CD4-positive, alpha-beta T cell treated with Interleukin-4 for 1 hour (primary cell): Measurements from ENCODE around the gene PEX14.

Experiments used
- DNase-seq, 2 donors: peaks; one replicate each; pipeline ENCODE4 v3.0.0-alpha.2; 2020 to 2022

The PEX14 gene

DNA sequence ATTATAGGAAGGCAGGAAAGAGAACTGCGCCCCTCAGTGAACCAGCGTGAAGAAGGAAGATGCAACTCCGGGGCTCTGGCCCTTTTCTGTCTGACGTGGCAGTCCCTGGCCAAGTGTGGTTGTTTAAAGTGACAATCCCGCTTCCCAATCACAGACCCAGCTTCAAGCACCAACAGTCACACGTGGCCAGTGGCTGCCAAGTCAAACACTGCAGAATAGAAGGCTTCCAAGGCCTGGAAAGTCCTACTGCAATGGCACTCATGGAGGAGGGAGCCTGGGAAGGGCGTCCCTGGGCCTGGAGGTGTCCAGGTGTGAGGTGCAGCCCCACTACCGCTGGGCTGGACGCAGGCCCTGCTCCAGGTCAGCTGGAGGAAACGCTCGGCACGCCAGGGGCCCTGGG lies 177.9 kb downstream of the PEX14 start:
- no peak for DNase-seq

DNA sequence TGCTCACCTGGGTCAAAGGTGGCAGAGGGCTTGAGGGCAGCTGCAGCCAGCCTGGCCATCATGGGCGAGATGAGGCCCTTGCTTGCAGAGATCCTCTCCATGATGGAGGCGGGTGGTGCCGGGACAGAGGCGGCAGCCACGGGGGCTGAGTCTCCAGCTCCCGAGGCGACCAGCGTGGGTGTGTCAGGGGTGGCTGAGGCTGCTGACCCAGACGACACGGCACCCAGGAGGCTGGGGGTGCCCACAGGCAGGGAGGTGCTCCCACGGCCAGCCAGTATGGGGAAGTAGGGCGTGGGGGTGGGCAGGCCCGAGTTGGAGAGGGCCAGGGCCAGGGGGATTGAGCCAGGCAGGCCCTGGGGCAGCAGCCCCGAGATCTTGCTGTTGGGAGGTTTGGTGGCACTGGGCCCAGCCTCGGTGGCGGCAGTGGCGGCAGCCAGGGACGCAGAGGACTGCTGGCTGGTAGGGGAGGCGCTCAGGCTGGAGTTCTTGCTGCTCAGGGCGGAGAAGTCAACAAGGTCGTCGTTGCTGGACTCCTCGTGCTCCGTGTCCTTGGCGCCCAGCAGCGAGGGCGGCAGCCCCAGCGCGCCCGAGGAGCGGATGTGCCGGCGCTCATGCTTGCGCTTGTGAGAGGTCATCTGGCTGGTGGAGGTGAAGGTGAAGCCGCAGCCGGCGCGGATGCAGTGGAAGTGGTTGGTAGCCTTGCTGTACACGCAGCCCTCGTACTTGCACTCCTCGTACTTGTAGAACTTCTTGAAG lies 178.8 kb downstream of the PEX14 start:
- DNase-seq: no peak

DNA sequence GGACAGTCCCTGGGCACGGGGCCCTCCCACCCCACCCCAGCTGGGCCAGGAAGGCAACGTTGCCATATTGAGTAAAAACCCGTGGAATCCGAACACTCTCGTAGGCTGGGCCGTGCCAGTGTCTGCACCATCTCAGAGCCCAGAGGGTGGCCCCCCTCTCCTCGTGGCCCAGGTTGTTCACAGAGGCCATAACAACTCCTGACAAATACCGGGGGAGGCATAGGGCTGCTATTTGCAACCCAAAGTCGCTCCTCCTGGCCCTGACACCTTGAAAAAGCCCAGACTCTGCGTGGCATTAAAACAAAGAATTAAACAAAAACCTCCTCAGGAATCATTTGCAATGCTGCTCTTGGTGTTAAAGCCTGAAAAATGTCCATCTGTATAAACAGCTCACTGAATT lies 180.3 kb downstream of the PEX14 start:
- DNase-seq: no peak

DNA sequence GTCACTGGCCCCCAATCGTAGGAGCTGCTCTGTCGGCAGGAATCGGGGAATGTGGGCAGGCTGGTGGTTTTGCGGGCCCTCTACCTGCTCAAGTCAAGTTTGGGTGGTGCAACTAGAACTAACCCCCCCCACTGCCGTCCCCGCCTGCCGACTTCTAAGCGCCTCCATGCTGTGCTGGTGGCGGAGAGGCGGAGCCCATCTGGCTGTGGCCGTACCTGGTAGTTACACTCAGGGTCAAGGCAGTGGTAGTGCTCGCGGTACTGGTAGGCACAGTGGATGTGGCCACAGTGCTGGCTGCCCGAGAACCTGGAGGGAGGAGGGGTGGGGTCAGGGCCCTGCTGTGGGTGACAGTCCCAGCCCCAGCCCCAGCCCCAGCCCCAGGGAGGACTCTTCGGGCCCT lies 181.7 kb downstream of the PEX14 start:
- DNase-seq: no peak

DNA sequence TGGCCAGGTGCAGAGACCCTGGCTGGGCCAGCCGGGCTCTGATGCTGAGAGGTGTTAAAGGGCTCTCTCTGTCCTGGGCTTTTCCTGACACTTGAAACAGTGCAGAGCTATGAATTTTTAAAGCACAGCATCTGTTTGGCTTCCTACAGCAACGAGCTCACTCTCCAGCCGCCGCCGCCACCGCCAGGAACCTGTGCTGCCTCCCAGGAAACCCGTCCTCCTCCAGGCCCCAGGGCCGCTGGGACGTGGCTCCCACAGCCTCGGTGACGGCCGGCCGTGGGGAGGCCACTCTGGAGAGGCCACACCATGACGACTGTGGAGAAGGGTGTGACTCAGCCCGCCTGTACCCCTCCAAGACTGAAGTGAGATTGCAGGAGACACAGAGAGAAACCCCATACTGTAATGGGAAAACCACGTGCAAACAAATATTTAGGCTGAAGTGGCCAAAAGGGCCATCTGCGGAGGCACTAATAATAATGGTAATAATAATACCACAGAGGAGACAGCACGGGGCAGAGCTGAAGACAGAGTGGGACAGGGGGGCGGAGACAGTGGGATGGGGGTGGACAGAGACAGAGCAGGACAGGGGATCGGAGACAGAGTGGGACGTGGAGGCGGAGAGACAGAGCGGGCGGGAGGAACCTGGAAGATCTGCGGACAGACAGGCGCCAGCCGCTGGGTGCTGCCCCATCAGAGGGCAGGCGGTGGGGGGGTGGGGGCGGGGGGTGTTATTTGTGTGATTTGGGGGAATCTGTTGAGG lies 182.5 kb downstream of the PEX14 start:
- DNase-seq: no peak

DNA sequence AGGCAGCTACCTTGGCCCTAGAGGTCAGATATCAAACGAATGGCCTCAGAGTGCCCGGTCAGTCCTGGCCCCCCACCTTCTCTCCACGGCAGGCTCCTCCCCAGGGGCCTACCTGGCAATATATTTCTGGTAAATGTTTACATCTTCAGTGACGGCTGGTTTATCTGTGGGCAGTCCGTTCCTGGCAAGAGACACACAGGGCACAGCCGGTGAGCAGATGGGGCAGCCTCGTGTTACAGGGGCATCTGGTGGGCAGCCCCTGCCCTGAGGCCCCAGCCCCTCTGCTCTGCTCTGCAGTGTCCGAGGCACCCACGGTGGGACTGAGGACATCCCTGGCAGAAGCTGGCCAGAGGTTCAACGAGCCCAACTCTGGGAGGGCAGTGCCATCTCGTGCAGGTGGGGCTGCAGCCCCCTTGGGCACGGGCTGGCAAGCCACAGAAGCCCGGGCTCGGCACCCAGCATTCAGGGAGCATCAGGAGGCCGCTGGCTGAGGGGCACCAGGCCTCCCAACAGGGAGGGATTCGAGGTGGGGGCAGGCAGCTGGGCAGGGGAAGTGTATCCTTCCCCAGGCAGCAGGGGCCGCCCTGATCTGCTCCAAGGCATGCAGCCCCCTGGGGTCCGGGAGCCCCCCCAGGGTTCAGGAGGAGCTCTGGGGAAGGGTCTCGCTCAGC lies 183.8 kb downstream of the PEX14 start:
- DNase-seq: no peak

DNA sequence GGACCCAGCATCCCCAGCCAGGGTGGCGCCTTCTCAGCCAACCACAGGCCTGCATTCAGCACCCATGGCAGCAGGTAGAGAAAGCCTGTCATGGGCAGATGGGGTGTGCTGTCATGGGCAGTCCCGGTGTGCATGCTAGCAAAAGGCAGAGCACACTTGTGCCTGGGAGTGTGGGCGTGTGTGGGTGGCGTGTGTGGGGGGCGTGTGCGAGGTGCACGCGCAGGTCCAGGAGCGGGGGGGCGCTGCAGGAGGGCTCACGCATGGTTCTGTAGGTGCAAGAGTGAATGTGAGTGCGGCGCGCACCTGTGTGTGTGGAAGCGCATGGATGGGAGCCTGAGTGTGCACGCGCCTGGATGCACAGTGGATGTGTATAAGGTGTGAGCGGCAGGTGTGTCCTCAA lies 184.5 kb downstream of the PEX14 start:
- DNase-seq: no peak

DNA sequence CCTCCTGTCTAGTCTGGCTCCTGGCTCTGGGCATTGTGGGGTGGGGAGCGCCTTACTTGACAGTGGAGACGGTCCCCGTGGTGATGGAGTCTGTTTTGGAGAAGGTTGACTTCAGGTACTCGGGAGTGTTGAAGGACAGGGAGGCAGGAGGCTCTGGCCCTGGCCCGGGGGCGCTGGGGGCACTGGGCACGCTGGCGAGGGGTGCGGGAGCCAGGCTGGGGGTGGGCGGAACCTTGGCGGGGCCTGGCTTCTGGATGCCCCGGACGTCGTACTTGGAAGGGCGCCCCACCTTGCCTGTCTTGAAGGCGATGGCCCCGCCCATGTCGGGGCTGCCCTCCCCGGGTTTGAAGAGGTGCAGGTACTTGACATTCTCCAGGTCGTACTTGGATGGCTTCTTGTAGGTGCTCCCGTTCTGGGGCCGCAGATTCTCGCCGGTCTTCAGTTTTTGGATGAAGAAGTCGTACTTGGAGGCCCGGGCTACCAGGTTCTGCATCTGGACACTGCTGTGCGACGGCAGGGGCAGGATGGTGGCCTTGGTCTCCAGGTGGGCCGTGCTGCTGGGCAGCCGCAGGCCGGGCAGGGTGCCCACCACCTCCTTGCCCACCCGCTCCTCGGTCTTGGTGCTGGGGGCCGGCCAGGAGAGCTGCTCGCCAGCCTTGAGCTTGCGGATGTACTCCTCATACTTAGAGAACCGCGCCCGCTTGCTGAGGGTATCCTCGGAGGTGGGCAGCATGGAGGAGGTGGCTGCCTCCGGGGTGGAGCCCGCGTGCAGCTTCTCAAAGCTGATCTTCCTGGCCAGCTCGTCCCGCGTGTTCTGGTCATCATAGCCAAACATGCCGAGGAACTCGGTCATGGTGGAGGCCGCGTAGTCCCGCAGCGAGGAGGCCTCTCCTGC lies 185.1 kb downstream of the PEX14 start:
- DNase-seq: no peak

DNA sequence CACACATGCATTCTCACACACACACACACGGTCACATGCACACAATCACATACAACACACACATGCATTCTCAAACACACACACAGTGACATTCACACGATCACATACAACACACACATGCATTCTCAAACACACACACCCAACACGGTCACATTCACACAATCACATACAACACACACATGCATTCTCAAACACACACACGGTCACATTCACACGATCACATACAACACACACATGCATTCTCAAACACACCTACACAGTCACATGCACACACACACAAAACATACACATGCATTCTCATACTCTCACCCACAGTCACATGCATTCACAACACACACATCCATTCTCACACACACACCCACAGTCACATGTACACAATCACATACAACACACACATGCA lies 186.7 kb downstream of the PEX14 start:
- no peak for DNase-seq

DNA sequence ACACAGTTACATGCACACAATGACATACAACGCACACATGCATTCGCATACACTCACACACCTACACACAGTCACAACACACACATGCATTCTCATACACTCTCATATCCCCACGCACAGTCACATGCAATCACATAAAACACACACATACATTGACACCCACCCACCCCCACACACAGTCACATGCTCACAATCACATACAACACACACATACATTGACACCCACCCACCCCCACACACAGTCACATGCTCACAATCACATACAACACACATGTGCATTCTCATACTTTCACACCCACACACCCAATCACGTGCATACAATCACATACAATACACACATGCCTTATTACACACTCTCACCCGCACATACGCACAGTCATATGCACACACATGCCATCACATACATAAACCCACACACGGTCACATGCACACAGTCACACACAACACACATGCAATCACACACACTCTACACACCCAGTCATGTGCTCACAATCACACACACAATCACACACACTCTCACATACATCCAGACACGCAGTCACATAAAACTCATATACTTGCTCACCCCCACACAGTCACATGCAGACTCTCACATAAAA lies 187.4 kb downstream of the PEX14 start:
- no peak for DNase-seq

DNA sequence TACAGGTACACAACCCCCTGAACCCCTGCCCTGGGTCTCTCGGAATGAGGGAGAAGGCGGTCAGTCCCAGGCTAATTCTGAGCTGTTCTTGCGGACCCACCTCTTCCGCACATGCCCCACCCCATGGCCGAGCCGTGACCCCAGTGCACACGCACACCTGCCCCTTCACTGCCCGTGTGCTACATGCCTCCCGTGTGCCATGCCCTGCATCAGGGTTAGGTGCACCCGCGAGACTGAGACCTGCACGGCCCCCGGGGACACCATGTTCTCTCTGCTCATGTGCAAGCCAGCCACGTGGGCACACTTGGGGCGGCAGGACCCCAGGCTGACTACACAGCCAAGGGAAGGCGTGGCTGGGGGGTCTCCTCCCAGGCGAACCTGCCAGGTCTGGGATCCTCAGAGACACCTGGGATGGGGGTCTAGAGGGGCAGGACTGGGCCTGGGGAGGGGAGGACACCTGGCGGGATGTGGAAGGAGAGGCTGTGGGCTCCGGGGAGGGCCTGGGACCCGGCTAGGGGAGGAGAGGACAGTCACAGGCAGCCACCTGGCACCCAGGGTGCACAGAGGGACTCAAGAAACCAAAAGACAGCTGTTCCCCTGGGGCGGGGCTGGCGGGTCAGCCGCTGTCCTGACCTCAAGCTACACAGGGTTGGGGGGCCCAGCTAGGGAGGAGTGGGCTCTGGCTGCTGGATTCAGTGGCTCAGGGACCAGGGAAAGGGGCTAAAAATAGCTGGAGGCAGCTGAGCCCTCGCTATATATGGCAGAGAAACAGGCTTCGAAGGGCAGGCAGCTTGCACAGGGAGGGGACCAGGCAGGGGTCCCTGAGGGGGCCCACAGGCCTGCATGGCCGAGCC lies 188.3 kb downstream of the PEX14 start:
- DNase-seq: no peak

DNA sequence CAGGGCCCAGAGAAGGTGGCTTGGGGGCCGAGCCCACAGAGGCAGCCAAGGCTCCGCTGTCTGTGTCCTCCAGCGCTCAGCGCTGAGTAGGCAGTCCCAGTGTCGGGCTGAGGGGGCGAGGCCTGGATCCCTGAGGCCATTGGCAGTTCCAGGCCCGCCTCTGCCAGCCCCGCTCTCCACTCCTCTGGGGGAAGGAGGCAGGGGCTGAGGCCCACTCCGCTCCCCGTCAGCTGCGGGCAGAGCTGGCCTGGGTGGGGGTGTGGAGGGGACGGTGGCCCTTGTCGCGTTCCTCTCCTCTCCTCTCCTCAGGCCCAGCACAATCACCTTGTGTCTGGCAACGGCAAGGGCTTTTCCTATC lies 188.9 kb downstream of the PEX14 start:
- DNase-seq: no peak

DNA sequence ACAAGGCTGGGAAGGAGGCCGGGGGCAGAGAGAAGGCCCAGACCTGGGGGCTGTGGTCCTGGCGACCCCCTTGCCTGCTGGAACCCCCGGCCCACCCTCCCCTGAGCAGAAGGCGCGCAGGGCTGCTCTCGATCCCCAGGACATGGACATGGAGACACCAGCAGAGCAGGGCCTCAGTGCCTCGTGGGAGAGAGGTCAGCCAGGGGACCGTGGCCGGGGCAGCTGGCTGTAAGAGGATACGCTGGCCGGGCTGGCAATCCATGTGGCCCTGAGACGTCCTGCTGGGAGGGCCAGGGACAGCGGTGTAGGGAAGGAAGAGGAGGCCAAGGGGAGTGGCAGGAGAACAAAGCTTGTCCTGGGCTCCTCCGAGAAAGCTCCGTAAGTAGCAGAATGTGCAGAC lies 189.5 kb downstream of the PEX14 start:
- DNase-seq: no peak

DNA sequence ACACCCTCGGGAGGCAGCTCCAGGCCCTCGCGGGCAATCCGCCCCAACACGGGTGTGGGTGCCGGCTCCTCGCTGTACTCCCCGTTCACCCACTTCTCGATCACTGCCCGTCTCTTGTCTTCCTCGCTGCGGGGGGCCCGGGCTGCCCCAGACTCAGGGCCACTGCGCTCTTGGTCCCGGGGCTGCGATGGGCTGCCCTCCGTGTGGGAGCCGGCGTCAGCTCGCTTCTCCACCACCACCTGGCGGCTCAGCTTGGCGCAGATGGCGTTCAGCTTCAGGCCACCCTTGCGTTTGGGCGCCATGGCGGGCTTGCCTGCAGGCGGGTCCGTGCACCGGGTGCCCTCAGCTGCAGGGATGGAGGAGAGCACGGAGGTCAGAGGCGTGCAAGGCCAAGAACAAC lies 190.5 kb downstream of the PEX14 start:
- no peak for DNase-seq

DNA sequence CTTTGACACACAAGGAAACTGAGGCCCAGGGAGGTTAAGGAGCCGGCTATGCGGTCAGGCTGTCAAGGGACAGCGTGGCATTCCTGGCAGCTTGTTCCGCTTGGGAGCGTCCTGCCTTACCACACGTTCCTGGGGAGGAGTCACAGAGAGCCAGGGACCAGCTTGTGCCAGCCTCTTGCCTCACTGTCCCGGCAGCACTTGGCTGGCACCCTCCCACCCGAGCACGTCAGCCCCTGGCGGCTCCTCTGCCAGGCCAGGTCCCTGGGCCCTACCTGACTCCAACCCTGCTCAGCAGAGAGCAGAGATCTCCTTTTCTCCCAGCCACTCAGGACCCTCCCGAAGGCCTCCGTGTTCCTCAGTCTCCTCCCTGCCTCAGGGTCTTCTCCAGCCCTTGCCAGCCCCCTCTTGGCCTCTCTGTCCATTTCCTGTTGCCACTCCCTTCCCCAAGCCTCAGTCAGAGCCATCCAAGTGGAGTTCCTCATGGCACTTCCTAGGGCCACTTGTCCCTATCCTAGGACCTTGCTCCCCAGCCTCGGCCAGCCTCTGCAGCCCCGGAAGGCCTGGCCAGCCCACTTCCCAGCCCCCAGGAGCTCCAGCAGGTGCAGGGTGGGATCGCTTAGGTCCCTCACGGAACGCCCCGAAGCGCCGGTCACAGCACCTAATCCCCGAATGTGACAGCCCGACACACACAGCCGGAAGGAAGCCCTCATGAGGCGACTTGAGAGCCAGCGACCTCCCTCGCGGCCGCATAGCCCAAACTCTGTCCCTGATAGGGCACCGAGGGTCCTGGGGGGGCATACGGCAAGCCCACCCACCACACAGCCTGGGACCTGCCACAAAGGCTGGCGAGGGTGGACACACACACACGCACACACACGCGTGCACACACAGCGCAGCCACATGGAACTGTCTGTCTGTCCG lies 191.4 kb downstream of the PEX14 start:
- DNase-seq: no peak

DNA sequence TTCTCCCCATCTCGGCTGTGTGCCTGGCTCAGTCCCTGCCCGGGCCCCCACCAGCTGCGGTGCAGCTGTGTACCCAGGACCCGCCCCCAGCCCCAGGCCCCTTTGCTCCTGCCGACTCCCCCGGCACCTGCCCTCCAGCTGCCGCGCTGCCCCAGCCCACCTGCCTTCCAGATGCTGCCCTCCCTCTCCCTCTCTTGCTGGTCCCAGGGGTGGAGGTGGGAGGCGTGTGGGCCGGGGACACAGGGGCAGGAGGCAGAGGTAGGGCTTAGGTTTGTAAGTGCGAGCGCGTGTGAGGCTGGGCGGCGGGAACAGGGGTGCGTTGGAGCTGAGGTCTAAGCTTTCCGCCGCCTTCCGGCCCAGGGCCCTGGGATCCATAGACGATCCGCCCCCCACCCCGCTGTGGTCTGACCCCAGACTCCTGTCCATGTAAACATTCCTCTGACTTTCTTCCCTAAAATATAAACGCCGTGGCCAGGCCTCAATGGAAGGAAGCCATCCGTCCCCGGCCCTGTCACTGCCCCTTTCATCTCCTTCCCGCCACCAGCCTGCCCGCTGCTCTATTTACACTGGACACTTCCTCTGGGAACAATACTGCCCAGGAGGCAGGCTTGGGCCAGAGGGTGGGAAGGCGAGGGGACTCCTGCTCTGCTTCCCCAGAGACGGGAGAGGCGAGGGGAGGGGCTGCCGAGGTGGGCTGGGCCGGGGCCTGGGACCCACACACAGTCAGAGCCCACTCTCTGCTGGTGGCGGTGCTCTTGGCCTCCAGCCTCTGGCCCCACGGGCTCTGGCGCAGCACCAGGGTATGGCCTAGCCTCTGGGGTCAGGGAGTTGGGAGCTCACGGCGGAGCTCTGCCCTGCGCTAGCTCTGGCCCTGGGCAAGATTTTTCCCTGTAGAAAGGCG lies 193.4 kb downstream of the PEX14 start:
- DNase-seq: no peak

DNA sequence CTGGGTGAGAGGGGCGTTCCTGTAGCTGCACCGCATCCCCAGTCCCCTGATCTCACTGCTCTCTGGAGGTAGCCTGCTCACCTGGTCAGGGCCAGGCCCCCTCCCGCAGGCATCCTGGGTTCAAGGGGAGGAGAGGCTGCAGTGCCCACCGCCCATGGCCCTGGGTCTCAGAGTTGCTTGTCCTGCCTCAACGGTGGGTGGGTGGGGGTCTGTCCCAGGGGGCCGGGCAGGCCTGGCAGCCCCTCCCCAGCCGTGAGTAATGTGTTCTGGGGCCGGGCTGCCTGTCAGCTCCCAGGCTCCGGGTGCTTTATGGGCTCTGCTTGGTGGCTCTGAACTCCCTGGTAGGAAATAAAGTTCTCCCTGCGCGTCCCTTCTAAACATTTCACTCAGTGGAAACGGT lies 194.8 kb downstream of the PEX14 start:
- no peak for DNase-seq

DNA sequence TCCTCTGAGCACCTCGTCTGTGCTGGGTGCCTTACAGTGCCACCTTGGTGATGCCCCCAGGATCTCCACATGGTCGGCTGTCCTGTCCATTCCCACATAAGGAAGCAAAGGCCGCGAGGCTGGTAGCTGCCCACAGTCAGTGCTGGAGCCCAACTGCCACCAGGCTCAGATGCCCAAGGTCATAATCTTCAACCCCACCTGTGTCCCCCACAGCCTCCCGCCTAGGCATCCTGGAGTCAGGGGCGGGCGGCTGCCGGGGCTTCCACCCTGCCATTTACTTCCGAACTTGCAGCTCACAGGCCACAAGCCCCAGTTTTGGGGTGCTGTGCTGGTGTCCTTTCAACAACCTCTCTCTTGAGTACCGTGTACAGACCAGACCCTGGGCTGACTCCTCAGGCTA lies 195.4 kb downstream of the PEX14 start:
- no peak for DNase-seq

DNA sequence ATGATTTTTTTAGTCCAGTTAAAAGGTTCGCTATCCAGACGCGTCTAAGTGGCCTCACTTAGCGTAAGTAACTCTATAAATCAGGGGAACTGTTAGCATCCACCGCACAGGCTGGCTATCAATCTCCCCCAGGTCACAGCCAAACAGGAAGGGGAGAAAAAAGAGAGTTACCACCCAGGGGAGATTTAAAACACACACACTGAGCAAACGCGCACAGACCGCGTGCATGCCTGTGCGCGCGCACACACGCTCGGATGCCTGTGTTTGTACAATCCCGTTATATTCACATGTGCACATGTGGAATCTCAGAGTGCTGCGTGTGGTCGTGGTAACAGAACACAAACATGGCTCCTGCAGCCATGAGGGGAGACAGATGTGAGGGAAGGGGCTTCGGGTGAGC lies 196.3 kb downstream of the PEX14 start:
- DNase-seq: no peak
